ENCODE data around the gene PUS1. TPM values are rescaled to one million over a fixed set of nuclear protein-coding genes. Genes with fewer than 3 reads are reported as not detected.
A peak's percentile ranks its signal among the peaks of the same experiment; 100 is the strongest.

PUS1 gene
- total and polyA plus RNA-seq, 9 of the 15 experiments (the other 6 are each of a cell fraction or from before 2014, with no cell fraction given), result 1.9 to 90.8 (median 30.0) TPM

GRCh38 chr12:131928080-131928710 is 881 bp upstream of the PUS1 start (continued):
- TF ChIP-seq TRIM25 (IDR thresholded peaks at IDR 0.05; ENCODE audit: borderline replicate concordance) (peak; percentile 52; the same call in 1 of the 2 replicates), DNMT1 (IDR thresholded peaks at IDR 0.05) (no peak), CREB3L1 (IDR thresholded peaks at IDR 0.05; ENCODE audit: borderline replicate concordance, low read depth) (peak; percentile 17; the same call in 1 of the 2 replicates), GABPB1 (CRISPR knock-in tag; IDR thresholded peaks at IDR 0.05) (no peak), HLTF (IDR thresholded peaks at IDR 0.05) (0 out of 2 replicates have a peak, but pooled peaks have one; percentile 23), MAZ (CRISPR knock-in tag; conservative IDR thresholded peaks at IDR 0.05 in 1 of 2, IDR thresholded peaks at IDR 0.05 in 1 of 2) (no peak), HDAC1 (IDR thresholded peaks at IDR 0.05) (peak in 1 of 2 experiments; percentile 17; a peak in 1 of 4 replicates), NRF1 (conservative IDR thresholded peaks at IDR 0.05 in 1 of 2, IDR thresholded peaks at IDR 0.05 in 1 of 2) (0 out of 4 replicates have a peak, but pooled peaks of 1 of the 2 experiments have one; percentile 21), ZBTB2 (IDR thresholded peaks at IDR 0.05) (0 out of 2 replicates have a peak, but pooled peaks have one; percentile 24), RFX7 (CRISPR knock-in tag; IDR thresholded peaks at IDR 0.05) (no peak), GTF2A2 (tag; IDR thresholded peaks at IDR 0.05) (0 out of 2 replicates have a peak, but pooled peaks have one; percentile 25), FOXA3 (CRISPR knock-in tag; conservative IDR thresholded peaks at IDR 0.05 in 1 of 2, IDR thresholded peaks at IDR 0.05 in 1 of 2) (no peak), TOE1 (IDR thresholded peaks at IDR 0.05; ENCODE audit: borderline replicate concordance) (0 out of 2 replicates have a peak, but pooled peaks have one; percentile 51), TOE1 (CRISPR knock-in tag; IDR thresholded peaks at IDR 0.05; ENCODE audit: borderline replicate concordance, low read depth) (no peak), BCOR (IDR thresholded peaks at IDR 0.05) (peak; percentile 54; the same call in 1 of the 2 replicates), TAF9B (IDR thresholded peaks at IDR 0.05; ENCODE audit: partially characterized antibody) (no peak), CBX8 (IDR thresholded peaks at IDR 0.05; ENCODE audit: borderline replicate concordance, extremely low read depth, low read depth, low read length, poor library complexity, severe bottlenecking) (no peak), EGR1 (conservative IDR thresholded peaks at IDR 0.05) (no peak), ADNP (tag; IDR thresholded peaks at IDR 0.05) (no peak), ZNF175 (CRISPR knock-in tag; IDR thresholded peaks at IDR 0.05; ENCODE audit: low read depth) (peak; percentile 41; the same call in 1 of the 2 replicates), ATF3 (IDR thresholded peaks at IDR 0.05) (no peak), ATF3 (CRISPR knock-in tag; conservative IDR thresholded peaks at IDR 0.05) (0 out of 2 replicates have a peak, but pooled peaks have one; percentile 28)
